PC-3 (cell line): ENCODE data around the gene ST14.

Experiments used
- CTCF ChIP-seq: fragments of 300-600 bp; sonication (generic); conservative IDR thresholded peaks from 2 replicates; pipeline ENCODE4 v1.5.1; 2017; ENCODE audit warnings: antibody characterized with exemption, low read depth, mild to moderate bottlenecking, low read length
- EZH2 ChIP-seq: fragments of 300-600 bp; sonication (generic); IDR thresholded peaks from one replicate; pipeline ENCODE4 v1.6.1; 2017; ENCODE audit warnings: antibody characterized with exemption, mild to moderate bottlenecking, low read length; ENCODE audit not compliant: unreplicated experiment
- EZH2phosphoT487 ChIP-seq: fragments of 300-600 bp; sonication (generic); IDR thresholded peaks from 2 replicates; pipeline ENCODE4 v1.6.1; 2018; ENCODE audit warnings: mild to moderate bottlenecking, antibody characterized with exemption, low read length, borderline replicate concordance

- TF ChIP-seq CTCF (no peak), EZH2phosphoT487 (no peak), EZH2 (no peak)
These were observed 39.5 kb upstream of the ST14 start for GRCh38 chr11:130120045-130120444.
